GM12892 (cell line): Measurements from ENCODE around the gene SDF4.

ENCODE experiments used
- POLR2A ChIP-seq: IDR thresholded peaks from 2 replicates; pipeline ENCODE4 v1.6.1; 2011; ENCODE audit warnings: low read depth, low read length, control low read depth
- POLR2AphosphoS5 ChIP-seq: IDR thresholded peaks from 2 replicates; pipeline ENCODE4 v1.6.1; 2011; ENCODE audit warnings: low read depth, low read length, control low read depth
- TAF1 ChIP-seq: IDR thresholded peaks from 2 replicates; pipeline ENCODE4 v1.6.1; 2011; ENCODE audit warnings: low read depth, mild to moderate bottlenecking, control low read depth, low read length, borderline replicate concordance

- TF ChIP-seq POLR2A, result no peak
- TF ChIP-seq TAF1, result no peak
- no peak for TF ChIP-seq POLR2AphosphoS5
These were observed 7.9 kb downstream of the SDF4 start for GRCh38 chr1:1223891-1224290.
